NT2/D1 (cell line): ENCODE data around the gene DACH1.

Experiments used
- DNase-seq: peaks from one replicate; pipeline ENCODE4 v3.0.0-alpha.2; 2011; ENCODE audit warnings: low read depth, low spot score
- H3K27me3 ChIP-seq: 2 replicates; pipeline ENCODE4 v1.6.0; 2011; ENCODE audit warnings: mild to moderate bottlenecking; ENCODE audit not compliant: insufficient read length, insufficient read depth
- H3K36me3 ChIP-seq: 2 replicates; pipeline ENCODE4 v1.6.1; 2011; ENCODE audit warnings: mild to moderate bottlenecking, low read length, mixed read lengths; ENCODE audit not compliant: insufficient read depth, insufficient read length
- H3K4me1 ChIP-seq: 2 replicates; pipeline ENCODE4 v1.5.1; 2011; ENCODE audit not compliant: insufficient read depth, insufficient read length
- H3K4me3 ChIP-seq: 2 replicates; pipeline ENCODE4 v1.5.1; 2011; ENCODE audit warnings: low read depth; ENCODE audit not compliant: insufficient read length
- H3K9ac ChIP-seq: 2 replicates; pipeline ENCODE4 v1.6.0; 2011; ENCODE audit warnings: low read depth; ENCODE audit not compliant: insufficient read length
- H3K9me3 ChIP-seq: 2 replicates; pipeline ENCODE4 v1.5.1; 2011; ENCODE audit warnings: mild to moderate bottlenecking, low read length; ENCODE audit not compliant: insufficient read depth
- SUZ12 ChIP-seq: IDR thresholded peaks from 2 replicates; pipeline ENCODE4 v1.6.1; 2011; ENCODE audit not compliant: insufficient read length, insufficient read depth; ENCODE audit errors: extremely low read depth
- YY1 ChIP-seq: IDR thresholded peaks from 2 replicates; pipeline ENCODE4 v1.6.1; 2011; ENCODE audit not compliant: insufficient read length, insufficient read depth
- ZNF274 ChIP-seq: IDR thresholded peaks from 2 replicates; pipeline ENCODE4 v1.6.1; 2011; ENCODE audit warnings: mild to moderate bottlenecking, low read depth, low read length

DACH1 gene

DNA sequence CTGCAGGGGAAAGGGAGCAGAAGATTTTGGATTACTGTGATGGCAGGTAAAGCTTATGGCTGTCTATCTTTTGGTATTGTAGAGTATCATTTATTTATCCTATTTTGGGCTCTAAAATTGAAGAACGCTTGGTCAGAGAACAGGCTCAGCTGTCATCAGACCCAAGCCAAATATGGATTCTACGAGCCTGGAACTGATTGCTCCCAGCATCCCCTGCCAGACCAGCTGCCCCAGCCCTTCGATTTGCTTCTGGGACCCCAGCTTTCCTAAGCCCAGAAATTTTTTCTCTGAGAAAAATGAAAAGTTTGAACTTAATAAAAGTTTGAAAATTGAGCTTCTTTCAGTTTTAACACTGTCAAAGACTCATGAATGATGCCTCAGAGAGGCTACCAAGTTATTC is 472.8 kb downstream of the DACH1 start:
- TF ChIP-seq YY1 (no peak), ZNF274 (no peak), SUZ12 (no peak)
- no peaks in the 10 kb centered on the region for H3K27me3 ChIP-seq
- H3K4me1 ChIP-seq, result no peaks in the 10 kb centered on the region
- no peak for DNase-seq
- no peaks in the 10 kb centered on the region for H3K36me3 ChIP-seq
- H3K4me3 ChIP-seq, result no peak overlapping the region
- H3K9me3 ChIP-seq, result no peaks in the 10 kb centered on the region
- H3K9ac ChIP-seq, result no peak overlapping the region
